NCI-H446 treated with DMSO at 0.1 percent for 48 hours (cell line): Measurements from ENCODE around the gene RBFOX2.

Source experiments
- DNase-seq: peaks from one replicate; lab custom pipeline; 2025; lab: John Stamatoyannopoulos, UW

RBFOX2 gene

GRCh38 chr22:35896111-35896705, 132.4 kb downstream of the RBFOX2 start:
- DNase-seq: no peak

GRCh38 chr22:35894937-35895708, 133.5 kb downstream of the RBFOX2 start:
- no peak for DNase-seq

DNA sequence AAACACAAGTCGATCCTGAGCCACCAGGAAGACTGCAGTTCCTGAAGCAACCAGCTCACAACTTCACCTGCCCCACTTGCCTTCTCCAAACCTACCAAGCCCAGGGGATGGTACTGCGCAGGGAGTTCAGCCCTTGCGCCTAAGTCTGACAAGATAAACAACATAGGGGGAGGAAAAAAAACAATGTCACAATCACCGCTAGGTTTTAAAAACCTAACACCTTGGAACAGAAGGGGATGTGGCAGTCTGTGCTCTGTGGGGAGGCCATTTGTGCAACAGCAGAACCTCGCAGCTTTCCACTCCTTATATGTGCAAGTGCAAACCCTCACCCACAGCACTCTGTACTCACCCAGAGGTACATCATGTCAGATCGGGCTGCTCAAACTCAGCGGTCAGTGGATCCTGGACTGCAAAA, 134.2 kb downstream of the RBFOX2 start:
- no peak for DNase-seq

DNA sequence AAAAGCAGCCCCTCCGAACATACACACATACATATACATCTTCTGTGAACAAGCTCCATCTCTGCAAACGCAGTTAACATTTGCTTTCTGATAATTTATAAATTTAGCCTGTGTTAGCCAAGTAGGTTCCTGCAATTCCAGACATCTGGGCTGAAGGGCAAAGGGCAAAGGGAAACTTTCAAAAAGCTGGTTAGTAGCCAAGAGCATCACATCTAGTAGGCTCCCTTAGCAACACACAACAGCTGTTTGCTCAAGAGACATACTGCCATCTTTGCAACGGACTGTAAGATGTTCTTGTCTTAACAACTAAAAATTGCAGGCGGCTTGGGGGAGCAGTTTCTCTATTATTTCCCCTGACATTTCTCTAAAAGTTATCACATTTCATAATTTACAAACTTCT, 134.9 kb downstream of the RBFOX2 start:
- no peak for DNase-seq

DNA sequence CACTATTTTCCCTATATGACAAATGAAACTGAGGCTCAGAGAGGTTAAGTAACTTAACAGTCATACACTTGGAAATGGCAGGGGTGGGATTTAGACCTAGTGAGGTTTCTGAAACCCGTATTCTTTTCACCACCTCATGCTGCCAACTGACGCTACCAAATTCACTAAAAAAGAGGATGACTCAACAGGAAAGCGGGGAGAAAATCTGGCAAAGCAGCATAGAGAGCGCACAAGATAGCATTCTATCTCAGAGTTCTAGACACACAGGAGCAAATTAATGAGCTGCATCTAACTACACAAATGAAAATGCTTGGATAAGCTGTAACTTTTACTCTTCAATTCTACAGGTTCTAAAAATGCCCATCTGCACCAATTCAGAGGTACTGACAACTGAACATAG, 136.4 kb downstream of the RBFOX2 start:
- peak; percentile 35 for DNase-seq

DNA sequence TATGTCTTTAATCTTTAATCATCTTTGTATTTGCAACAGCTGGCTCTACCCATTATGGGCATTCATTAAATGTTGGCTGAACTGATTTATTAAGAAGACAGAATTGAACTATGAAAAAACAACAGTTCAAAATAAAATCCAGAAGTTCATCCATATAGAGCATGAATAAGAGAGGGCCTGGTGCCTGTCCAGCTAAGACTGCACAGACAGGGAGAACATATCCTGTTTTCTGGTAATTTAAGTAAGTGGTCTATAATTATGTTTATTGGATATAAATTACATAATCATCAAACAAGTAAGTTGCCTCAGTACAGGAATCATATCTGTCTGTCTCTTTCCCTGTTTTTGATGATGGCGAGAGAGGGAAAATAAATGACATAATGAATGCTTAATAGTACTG, 137.2 kb downstream of the RBFOX2 start:
- no peak for DNase-seq

DNA sequence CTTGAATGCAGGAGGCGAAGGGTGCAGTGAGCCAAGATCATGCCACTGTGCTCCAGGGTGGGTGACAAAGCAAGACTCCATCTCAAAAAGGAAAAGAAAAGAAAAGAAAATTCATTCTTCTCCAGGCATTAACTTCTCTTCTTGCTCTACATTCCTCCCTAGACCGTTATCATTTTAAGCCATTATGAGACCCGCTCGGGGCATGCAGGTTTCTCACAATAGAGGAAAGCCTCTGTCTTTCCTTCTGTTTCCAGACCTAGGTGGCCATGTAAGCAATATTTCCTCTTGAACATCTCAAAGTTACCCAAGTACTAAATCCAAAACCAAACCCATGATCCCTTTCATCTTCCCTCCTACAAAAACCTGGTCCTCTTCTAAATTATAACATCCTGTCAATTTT, 139.6 kb downstream of the RBFOX2 start:
- no peak for DNase-seq

DNA sequence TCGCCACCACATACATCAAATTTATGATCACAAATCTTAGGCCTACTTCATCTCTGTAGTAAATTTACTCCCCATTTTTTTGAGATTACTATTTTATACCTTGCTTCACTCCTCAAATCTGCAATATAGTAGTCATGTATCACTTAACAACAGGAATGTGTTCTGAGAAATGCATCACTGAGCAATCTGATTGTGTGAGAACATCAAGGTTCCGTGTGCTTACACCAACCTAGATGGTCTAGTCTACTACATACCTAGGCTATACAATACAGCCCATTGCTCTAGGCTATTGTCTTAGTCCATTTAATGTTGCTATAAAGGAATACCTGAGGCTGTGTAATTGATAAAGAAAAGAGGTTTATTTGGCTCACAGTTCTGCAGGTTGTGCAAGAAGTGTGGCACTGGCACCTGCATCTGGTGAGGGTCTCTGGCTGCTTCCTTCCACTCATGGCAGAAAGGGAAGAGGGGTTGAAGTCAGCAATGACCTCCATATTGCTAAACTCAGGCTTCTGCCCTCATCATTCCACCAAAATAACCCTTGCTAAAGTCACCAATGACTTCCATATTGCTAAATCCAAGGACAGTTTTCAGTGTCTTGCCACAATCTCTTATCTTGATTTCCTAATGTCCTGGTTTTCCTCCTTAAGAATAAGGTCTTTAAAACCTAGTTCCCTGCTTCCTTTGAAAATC, 140.3 kb downstream of the RBFOX2 start:
- no peak for DNase-seq

DNA sequence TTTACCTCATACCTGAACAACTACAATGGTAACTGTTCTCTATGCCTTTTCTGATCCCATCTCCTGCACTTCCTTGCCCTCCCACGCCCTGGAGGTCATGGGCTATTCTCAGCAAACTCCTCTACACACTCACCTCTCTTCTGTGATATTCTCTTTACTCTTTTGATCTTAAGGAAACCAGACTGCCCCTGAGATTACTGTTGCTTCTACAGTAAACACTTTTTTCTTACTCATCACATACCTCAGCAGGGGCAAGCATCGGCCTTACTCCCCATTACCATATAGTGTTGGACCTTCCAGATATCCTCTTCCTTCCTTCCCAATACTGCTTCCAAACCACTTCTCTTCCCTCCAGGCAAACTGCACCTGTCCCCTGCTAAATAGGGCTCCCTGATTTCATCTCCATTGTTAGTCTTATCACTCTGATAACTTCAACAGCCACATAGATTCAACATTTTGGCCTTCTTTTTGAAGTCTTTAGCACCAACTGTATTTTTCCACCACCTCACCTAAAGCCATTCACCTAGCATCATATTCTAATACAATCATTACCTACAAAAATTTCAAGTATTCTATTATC, 141.2 kb downstream of the RBFOX2 start:
- no peak for DNase-seq

DNA sequence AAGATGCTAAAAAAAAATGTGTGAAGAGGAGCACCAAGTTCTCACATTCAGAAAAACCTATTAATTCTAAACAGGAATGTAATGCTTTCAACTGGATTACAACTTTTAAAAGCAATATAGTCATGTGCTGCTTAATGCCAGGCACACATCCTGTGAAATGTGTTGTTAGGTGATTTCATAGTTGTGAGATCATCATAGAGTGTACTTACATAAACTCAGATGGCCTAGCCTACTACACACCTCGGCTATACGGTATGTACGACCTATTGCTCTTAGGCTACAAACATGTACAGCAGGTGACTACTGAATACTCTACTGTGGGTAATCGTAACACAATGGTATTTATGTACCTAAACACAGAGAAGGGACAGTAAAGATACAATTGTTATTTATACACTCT, 142.3 kb downstream of the RBFOX2 start:
- DNase-seq: no peak

DNA sequence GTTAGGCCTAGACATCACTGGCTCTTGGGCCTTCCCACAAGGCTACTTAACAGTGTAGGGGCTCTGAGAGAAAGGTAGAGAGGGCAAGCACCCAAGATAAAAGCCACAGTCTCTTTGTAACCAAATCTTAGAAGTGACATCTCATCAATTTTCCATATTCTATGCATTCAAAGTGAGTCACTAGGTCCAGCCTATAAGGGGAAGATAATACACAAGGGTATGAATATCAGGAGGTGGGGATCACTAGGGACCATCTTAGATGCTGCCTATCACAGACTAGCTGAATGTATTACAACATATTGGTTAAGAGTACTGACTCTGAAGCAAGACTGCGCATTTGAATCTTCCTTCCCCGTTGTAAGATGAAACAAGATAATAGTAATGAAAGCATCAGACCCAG, 144.1 kb downstream of the RBFOX2 start:
- DNase-seq: no peak

DNA sequence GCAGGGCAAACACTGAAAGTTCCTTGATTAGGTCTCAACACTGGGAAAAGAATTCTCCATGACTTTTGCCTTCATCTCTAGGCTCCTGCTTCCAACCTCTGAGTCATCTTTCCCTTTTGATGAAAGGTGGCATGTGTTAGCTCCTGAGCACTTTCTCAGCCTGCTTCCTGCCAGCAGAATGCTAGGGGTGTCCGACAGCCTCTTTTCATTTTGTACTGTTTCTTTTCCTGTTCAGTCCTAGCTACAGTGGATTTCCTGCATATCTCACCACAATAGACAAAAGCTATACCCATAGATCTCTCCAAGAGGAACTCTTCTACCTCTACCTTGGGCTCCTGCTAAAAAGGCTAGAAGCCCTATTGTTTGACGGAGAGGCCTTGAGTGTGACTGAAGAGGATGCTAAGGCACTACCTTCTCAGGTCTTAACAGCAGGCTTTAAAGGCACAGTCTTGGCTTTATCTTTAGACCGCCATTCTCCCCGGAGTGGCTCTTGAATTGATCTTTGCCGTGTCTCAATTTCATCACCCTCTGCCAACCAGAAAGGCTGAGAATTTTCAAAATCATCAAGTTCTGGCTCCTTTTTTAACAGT, 145.5 kb downstream of the RBFOX2 start:
- no peak for DNase-seq

- no peak for DNase-seq
Observed at GRCh38 chr22:35882211-35883030, 146.2 kb downstream of the RBFOX2 start.

- DNase-seq: peak; percentile 5
Observed at GRCh38 chr22:35879351-35879750, 149.3 kb downstream of the RBFOX2 start.

- DNase-seq: no peak
Observed at GRCh38 chr22:35873426-35873825, 155.2 kb downstream of the RBFOX2 start.

DNA sequence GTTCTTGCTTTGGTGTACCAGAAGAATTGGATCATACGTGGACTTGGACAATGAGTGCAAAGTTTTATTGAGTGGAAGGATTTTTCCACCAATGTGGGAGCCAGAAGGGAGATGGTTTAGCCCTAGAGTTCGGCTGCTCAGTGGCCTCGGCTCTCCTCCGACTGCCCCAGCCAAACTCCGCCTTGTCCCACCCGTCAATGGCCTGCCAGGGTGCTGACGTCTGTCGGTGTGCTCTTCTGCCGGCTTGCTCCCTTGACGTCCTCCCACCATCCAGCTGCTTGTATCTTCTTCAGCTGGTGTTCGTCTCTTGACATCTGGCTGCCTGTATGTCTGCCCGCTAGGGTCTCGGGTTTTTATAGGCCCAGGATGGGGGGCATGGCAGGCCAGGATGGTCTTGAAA, 156.2 kb downstream of the RBFOX2 start:
- DNase-seq: no peak

DNA sequence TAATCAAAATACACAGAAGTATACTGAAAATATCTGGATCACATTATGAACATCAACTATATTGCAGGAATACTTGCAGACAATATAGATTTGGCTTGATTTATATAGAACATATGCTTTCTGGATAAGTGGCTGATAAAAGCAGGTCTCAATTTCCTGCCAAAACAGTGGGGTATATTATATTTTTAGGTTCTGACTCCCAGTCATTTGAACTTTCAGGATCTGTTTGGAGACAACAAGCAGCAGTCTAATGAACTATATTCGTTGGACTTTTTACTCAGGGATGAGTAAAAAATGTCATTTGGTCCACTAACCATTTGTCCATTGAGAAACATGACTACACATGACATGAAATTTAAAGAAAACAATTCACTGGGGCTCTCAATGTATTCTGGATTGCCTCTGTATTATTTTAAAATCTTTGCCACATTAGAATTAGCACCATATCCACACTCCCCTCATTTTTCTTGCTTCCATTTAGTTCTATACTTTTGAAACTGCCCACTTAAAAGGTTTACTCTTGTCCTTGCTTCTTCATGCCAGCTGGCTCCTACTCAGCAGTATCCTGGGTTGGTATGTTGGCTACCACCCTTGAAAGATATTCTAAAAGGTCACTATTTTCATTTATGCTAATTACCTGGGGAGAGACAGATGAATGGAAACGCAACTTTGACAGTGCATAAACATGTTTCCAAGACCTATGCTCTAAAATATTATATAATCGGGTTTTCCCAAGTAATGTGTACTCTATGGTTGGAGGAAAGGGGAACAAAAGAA, 157.9 kb downstream of the RBFOX2 start:
- no peak for DNase-seq

DNA sequence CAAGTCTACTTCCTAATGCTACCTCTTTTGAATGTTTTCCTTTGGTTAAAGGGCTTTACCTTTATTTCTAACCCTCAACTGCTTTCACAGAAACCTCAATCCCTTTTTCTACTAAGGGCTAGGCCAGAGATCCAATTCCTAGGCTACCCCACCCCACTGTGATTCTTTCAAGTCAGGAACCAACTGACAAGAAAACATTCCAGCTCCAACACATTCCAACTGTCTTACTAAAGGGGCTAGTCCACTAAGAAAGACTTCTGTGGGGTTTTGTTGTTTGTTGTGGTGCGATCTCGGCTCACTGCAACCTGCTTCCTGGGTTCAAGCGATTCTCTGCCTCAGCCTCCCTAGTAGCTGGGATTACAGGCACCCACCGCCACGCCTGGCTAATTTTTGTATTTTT, 159.7 kb downstream of the RBFOX2 start:
- DNase-seq: no peak

DNA sequence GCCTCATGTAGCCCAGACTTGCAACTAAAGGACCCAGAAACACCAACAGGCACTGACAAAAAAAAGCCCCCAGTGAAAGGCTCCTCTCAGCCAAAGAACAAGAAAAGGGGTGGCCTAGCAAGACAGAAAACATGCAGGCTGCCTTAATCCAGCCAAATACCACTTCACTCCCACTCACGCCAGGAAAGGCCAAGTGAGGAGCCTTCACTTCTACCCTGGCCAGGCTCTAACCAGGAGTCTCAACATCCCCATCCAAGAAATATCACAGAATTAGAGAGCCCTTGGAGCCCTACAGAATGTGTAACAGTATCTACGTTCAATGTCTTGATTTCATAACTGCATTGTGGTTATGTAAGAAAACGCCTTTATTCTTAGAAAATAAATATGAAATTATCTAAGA, 162.0 kb downstream of the RBFOX2 start:
- DNase-seq: no peak

DNA sequence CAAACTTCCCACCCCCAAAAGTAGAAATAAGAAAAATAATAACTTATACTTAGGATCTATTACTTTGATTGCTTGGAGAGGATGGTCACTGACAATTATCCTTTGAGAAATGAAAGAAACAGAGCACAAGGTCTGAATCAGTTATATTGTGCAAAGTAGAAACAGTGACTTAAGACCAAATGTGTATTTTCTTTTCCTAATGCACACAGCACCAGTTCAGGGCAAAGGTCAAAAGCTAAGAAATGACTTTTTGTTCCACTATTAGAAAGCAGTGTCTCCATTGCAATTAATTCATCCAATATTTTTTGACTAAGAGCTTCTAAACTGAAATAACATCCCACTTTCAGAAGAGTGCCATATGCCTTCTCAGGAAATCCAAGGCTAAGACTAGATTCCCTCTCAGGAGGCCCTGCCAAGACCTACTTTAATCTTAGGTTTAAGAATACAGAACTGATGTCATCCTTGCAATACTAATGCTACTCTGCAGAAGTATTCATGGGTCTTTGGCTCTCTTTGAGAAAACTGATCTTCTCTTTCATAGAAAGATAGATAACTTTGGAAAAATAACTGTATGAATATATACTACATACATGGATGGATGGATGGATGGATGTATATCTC, 164.0 kb downstream of the RBFOX2 start:
- DNase-seq: no peak
